Esophagus muscularis mucosa (tissue), 4 donors: ENCODE measurements around the gene ZNF841.

Source experiments
- EP300 ChIP-seq: sonication (generic); formaldehyde crosslinking; IDR thresholded peaks from one replicate; pipeline ENCODE4 v1.6.1; 2017; ENCODE audit warnings: antibody characterized with exemption
- POLR2A ChIP-seq: fragments of 450-650 bp; IDR thresholded peaks from one replicate; pipeline ENCODE4 v1.6.1; 2017; ENCODE audit warnings: antibody characterized with exemption, moderate library complexity, mild to moderate bottlenecking, low read depth
- POLR2AphosphoS5 ChIP-seq, 2 donors: sonication (generic); formaldehyde crosslinking; IDR thresholded peaks; one replicate each; pipeline ENCODE4 v1.6.1; 2017; ENCODE audit warnings: antibody characterized with exemption in 2 of 2
- TF ChIP-seq, protein P1 (sequence below), 3 experiments: fragments of 200-600 bp in 2 of 3; fragments of 450-650 bp in 1 of 3; sonication (generic) in 2 of 3; IDR thresholded peaks; one replicate each; pipeline ENCODE4 v1.5.1; 2017 to 2019; ENCODE audit warnings: antibody characterized with exemption in 3 of 3, mild to moderate bottlenecking in 2 of 3, moderate library complexity in 1 of 3

DNA sequence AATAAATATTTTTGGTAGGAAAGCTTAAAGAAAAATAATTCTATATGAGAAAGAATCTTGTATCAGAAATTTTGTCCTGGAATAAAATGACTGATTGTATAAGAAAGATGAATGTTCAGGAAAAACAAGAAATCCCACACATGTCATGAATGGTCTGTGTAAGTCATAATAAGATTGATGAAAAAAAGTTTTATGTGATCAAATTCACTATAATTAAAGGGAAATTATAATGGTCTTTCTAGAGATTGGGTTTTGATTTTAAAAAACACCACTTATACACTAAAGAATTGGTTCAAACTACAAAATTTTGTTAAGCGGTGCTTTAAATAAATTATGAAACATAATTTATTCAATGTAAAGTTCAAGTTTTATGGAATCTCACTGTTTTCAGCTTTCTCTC, 7.2 kb upstream of the ZNF841 start:
- TF ChIP-seq, protein P1, sequence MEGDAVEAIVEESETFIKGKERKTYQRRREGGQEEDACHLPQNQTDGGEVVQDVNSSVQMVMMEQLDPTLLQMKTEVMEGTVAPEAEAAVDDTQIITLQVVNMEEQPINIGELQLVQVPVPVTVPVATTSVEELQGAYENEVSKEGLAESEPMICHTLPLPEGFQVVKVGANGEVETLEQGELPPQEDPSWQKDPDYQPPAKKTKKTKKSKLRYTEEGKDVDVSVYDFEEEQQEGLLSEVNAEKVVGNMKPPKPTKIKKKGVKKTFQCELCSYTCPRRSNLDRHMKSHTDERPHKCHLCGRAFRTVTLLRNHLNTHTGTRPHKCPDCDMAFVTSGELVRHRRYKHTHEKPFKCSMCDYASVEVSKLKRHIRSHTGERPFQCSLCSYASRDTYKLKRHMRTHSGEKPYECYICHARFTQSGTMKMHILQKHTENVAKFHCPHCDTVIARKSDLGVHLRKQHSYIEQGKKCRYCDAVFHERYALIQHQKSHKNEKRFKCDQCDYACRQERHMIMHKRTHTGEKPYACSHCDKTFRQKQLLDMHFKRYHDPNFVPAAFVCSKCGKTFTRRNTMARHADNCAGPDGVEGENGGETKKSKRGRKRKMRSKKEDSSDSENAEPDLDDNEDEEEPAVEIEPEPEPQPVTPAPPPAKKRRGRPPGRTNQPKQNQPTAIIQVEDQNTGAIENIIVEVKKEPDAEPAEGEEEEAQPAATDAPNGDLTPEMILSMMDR (IDR thresholded peaks at IDR 0.05) = no peak
- no peak for TF ChIP-seq POLR2A
- TF ChIP-seq POLR2AphosphoS5 (IDR thresholded peaks at IDR 0.05) = no peak
- no peak for TF ChIP-seq EP300
